BLaER1 treated with 17β-estradiol and CSF1 and Interleukin-3, amounts not matched to agents 10 nM and 100 nM (cell line): ENCODE results near the gene GPSM1.

ENCODE experiments used
- H3K27ac ChIP-seq, 11 experiments: shearing (Covaris generic); formaldehyde crosslinking; 2 replicates each; pipeline ENCODE4 v1.8.1; 2022
- H3K27me3 ChIP-seq, 11 experiments: shearing (Covaris generic); formaldehyde crosslinking; 2 replicates each; pipeline ENCODE4 v1.8.1; 2022
- H3K36me3 ChIP-seq, 11 experiments: shearing (Covaris generic); formaldehyde crosslinking; 2 replicates each; pipeline ENCODE4 v1.8.1; 2022
- H3K4me1 ChIP-seq, 10 experiments: shearing (Covaris generic); formaldehyde crosslinking; 2 replicates each; pipeline ENCODE4 v1.8.1; 2022
- H3K4me2 ChIP-seq, 11 experiments: shearing (Covaris generic); formaldehyde crosslinking; 2 replicates each; pipeline ENCODE4 v1.8.1; 2022
- H3K4me3 ChIP-seq, 10 experiments: shearing (Covaris generic); formaldehyde crosslinking; 2 replicates each; pipeline ENCODE4 v1.8.1; 2022
- H3K9ac ChIP-seq, 11 experiments: shearing (Covaris generic); formaldehyde crosslinking; 2 replicates each; pipeline ENCODE4 v1.8.1; 2022
- H3K9me3 ChIP-seq, 11 experiments: shearing (Covaris generic); formaldehyde crosslinking; replicated peaks in 1 of 11; 2 replicates each; pipeline ENCODE4 v1.8.1; 2022
- H4K20me1 ChIP-seq, 11 experiments: shearing (Covaris generic); formaldehyde crosslinking; 2 replicates each; pipeline ENCODE4 v1.8.1; 2022
- Cebpa-rat ChIP-seq, 11 experiments: shearing (Covaris generic); IDR thresholded peaks; 2 replicates each; pipeline ENCODE4 v1.8.1; 2022

GPSM1 gene

DNA sequence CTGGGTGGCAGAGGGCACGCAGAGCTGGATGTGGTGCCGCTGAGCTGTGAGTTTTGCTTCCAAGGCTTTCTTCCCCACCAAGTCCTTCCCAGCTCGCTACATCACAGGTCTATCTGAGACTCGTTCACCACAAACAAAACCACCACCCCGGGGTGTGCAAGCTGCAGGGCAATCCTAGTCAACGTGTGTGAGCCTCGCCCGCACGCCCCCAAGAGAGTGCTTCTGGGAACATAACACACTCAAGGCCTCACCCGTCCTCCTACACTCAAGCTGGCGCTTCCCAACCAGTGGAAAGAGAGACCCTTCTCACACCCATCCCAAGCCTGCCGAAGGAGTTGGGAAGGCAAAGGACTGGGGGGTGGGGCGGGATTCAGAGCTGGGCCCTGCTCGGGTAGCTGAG lies 62.1 kb downstream of the GPSM1 start:
- H3K9ac ChIP-seq = peak overlapping the region in 5 of 11 experiments; percentile 0 to 21 (median 9); a peak in 4 of 22 replicates
- no peak overlapping the region for H3K4me2 ChIP-seq
- H3K4me1 ChIP-seq = peaks cover 0 to 30% (median 13%) of the 10 kb centered on the region in 10 experiments; a peak in 16 of 20 replicates
- no peaks in the 10 kb centered on the region for H3K27me3 ChIP-seq
- no peak overlapping the region for H3K27ac ChIP-seq
- H3K9me3 ChIP-seq = no peaks in the 10 kb centered on the region
- no peak overlapping the region for H3K4me3 ChIP-seq
- H4K20me1 ChIP-seq = peaks cover 0 to 71% (median 44%) of the 10 kb centered on the region in 11 experiments; a peak in 19 of 22 replicates
- TF ChIP-seq Cebpa-rat (IDR thresholded peaks at IDR 0.05) = no peak
- peaks cover 87 to 100% (median 98%) of the 10 kb centered on the region in 11 experiments for H3K36me3 ChIP-seq

DNA sequence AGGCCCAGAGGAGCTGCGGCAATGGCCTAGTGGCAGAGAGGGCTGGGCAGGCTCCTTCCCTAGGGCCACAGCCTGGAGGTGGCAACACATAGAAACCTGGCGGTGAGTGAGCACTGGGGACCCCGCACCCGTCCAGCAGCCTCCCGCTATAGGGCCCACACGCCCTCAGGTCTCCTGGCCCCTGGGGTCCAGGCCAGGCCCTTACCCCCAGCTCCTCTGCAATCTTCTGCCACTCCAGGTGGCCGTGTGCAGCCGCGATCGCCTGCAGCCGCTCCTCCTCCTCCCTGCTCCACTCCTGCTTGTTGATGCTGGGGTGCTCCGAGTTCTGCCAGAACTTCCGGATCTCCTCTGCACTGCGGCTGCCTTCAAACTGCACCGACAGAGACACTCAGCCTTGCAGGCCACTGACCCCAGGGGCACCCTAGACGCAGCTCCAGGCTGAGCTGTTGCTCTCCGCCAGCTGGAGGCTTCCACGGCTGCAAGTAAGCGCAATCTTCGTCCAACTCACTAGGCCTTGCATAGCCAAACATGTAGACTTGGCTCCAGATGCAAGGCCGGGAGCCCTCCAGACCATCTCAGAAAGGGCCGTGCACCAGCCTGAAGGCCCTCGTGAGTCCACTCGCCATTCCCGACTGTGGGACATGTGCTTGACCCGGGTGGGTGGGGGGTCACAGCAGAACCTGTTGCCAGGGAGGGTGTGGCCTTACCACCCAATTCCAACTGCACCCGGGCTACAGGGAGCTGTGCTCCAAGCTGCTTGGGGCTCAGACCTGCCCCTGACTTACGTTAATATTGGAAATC lies 64.6 kb downstream of the GPSM1 start:
- Histone ChIP-seq H3K9ac (no peak overlapping the region; a peak in 2 of 22 replicates), H3K9me3 (no peaks in the 10 kb centered on the region), H3K36me3 (peaks cover 92 to 100% (median 98%) of the 10 kb centered on the region in 11 experiments), H3K4me3 (no peak overlapping the region), H3K27me3 (no peaks in the 10 kb centered on the region), H3K4me2 (no peak overlapping the region), H3K4me1 (peaks cover 0 to 8% (median 0%) of the 10 kb centered on the region in 10 experiments; a peak in 1 of 20 replicates), H3K27ac (no peak overlapping the region), H4K20me1 (peaks cover 0 to 82% (median 57%) of the 10 kb centered on the region in 11 experiments; a peak in 18 of 22 replicates)
- TF ChIP-seq Cebpa-rat (IDR thresholded peaks at IDR 0.05) = no peak

DNA sequence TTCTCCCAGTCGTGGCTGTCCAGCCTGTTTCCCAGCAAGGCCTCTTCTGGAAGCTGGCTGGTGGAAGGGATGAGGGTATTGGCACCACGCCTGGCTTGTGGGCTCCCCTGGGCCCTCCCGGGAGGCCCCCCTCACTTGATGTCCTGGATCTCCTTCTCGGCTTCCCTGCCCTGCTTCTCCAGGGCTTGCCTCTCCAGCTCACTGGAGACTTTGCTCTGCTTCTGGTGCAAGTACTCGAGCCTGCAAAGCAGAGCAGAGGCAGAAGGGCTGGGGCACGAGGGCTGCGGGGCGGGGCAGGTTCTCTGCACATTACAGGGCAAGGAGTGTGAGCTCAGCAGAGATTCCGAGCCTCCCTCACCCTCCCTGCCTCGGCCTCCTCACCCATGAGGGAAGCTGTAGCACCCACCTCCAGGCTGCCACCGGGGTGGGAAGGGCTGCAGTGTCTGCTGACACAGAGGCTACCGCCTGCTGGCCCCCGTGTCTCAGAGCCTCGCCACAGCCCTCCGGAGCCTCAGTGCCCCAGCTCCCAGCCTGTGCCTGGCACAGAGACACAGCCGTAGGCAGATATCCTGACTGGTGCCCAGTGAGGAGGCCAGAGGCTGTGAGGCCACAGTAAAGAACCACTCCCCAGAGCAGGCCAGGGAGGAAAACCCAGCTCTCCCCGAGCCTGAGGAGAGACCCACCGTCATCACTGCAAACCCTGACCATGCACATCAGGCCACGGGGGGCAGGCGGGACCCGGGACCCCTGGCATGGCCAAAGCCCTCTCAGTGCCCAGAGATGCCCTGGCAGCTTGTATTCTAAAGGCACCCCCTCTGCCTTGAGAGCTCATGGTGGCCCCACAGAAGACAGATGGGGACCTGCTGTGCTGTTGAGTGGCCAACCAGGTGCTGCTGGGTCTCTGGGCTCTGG lies 65.5 kb downstream of the GPSM1 start:
- peaks cover 87 to 97% (median 95%) of the 10 kb centered on the region in 11 experiments for H3K36me3 ChIP-seq
- H3K9ac ChIP-seq = peak overlapping the region in 3 of 11 experiments; percentile 15 to 18 (median 17); a peak in 2 of 22 replicates
- no peaks in the 10 kb centered on the region for H3K9me3 ChIP-seq

DNA sequence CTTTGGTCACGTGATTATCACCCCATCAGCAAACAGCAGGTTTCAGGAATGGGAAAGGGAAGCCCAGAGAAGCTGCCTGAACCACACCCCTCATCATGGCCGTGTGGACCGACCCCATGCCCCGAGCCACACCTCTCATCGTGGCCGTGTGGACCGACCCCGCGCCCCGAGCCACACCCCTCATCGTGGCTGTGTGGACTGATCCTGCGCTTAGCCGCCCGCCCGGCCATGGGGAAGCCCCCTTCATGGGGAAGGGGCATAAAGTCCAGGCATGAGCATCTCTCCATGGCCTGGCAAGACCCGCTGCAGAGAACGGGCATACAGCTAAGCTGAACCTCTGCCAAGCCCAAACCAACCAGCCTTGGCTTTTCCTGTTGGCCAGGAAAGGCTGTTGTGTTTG lies 66.2 kb downstream of the GPSM1 start:
- Histone ChIP-seq H4K20me1 (peaks cover 0 to 85% (median 68%) of the 10 kb centered on the region in 11 experiments; a peak in 20 of 22 replicates), H3K9me3 (no peaks in the 10 kb centered on the region), H3K27me3 (no peaks in the 10 kb centered on the region), H3K36me3 (peaks cover 81 to 97% (median 94%) of the 10 kb centered on the region in 11 experiments), H3K4me2 (no peak overlapping the region), H3K27ac (no peak overlapping the region), H3K4me1 (peaks cover 4 to 16% (median 6%) of the 10 kb centered on the region in 10 experiments), H3K4me3 (no peak overlapping the region), H3K9ac (0 out of 22 replicates have a peak overlapping the region, but pooled peaks of 1 of the 11 experiments have one; percentile 18)
- no peak for TF ChIP-seq Cebpa-rat (IDR thresholded peaks at IDR 0.05)

More for the DNA sequence above, 65.5 kb downstream of the GPSM1 start:
- Histone ChIP-seq H3K4me1 (peaks cover 0 to 9% (median 0%) of the 10 kb centered on the region in 10 experiments; a peak in 2 of 20 replicates), H3K27me3 (no peaks in the 10 kb centered on the region), H3K4me3 (no peak overlapping the region), H3K27ac (no peak overlapping the region), H4K20me1 (peaks cover 0 to 80% (median 61%) of the 10 kb centered on the region in 11 experiments; a peak in 18 of 22 replicates), H3K4me2 (no peak overlapping the region)
- no peak for TF ChIP-seq Cebpa-rat (IDR thresholded peaks at IDR 0.05)

DNA sequence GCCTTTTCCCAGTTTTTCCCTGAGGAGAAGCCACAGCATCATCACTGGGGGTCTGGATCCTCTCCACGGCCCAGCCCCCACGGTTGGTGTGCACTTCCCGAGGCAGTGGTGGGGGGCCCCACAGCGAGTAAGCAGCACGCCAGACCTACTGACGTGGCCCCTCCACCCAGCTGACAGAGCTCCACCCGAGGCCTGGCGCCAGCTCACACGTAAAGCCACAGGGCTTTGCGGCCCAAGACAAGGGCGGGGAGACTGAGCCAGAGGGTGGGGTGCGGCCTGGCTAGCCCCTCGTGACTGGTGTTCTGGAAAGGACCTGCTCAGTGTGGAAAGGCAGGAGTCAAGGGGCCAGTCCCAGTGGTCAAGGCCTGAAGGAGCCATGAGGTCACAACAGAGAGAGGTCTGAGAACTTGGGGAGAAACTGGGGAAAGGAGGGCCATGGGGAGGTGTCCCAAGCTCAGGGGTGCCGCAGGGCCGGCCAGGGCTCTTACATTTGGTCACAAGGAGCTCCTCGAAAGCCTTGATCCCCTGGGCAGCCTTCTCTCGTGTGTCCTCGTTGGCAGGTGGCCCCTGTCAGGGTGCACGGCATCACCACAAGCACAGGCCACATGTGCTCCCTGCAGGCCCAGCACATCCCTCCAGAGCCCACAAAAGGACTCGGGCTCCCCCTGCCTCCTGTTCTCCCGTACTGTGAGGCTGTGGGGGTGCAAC lies 67.1 kb downstream of the GPSM1 start:
- H4K20me1 ChIP-seq = peaks cover 0 to 85% (median 72%) of the 10 kb centered on the region in 11 experiments; a peak in 20 of 22 replicates
- H3K4me1 ChIP-seq = peaks cover 11 to 21% (median 13%) of the 10 kb centered on the region in 10 experiments
- H3K27me3 ChIP-seq = no peaks in the 10 kb centered on the region
- no peaks in the 10 kb centered on the region for H3K9me3 ChIP-seq
- H3K4me3 ChIP-seq = no peak overlapping the region
- no peak overlapping the region for H3K27ac ChIP-seq
- H3K36me3 ChIP-seq = peaks cover 72 to 92% (median 87%) of the 10 kb centered on the region in 11 experiments
- no peak overlapping the region for H3K4me2 ChIP-seq
- no peak for TF ChIP-seq Cebpa-rat (IDR thresholded peaks at IDR 0.05)
- peak overlapping the region in 1 of 11 experiments; percentile 8; a peak in 2 of 22 replicates for H3K9ac ChIP-seq

DNA sequence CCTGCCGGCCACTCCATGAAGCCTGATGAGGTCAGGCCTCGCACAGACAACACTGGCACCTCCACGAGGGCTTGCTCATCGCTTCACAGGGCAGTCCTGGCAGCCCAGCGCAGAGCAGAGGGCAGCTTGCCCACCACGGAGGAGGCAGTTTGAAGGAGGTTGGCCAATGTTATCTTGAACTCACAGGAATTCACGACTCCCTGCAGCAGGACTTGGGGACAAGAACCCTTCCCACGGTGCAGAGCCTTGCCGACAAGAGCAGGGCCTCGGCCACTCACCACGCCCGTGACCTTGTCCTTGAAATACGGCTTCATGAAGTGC lies 67.6 kb downstream of the GPSM1 start:
- Histone ChIP-seq H3K4me2 (no peak overlapping the region), H3K27ac (no peak overlapping the region), H3K4me3 (no peak overlapping the region), H3K27me3 (no peaks in the 10 kb centered on the region), H3K4me1 (peaks cover 11 to 16% (median 13%) of the 10 kb centered on the region in 10 experiments), H3K9me3 (no peaks in the 10 kb centered on the region), H3K9ac (peak overlapping the region in 1 of 11 experiments; percentile 8; a peak in 2 of 22 replicates), H4K20me1 (peaks cover 0 to 85% (median 72%) of the 10 kb centered on the region in 11 experiments; a peak in 20 of 22 replicates), H3K36me3 (peaks cover 66 to 87% (median 82%) of the 10 kb centered on the region in 11 experiments)
- TF ChIP-seq Cebpa-rat (IDR thresholded peaks at IDR 0.05) = no peak

DNA sequence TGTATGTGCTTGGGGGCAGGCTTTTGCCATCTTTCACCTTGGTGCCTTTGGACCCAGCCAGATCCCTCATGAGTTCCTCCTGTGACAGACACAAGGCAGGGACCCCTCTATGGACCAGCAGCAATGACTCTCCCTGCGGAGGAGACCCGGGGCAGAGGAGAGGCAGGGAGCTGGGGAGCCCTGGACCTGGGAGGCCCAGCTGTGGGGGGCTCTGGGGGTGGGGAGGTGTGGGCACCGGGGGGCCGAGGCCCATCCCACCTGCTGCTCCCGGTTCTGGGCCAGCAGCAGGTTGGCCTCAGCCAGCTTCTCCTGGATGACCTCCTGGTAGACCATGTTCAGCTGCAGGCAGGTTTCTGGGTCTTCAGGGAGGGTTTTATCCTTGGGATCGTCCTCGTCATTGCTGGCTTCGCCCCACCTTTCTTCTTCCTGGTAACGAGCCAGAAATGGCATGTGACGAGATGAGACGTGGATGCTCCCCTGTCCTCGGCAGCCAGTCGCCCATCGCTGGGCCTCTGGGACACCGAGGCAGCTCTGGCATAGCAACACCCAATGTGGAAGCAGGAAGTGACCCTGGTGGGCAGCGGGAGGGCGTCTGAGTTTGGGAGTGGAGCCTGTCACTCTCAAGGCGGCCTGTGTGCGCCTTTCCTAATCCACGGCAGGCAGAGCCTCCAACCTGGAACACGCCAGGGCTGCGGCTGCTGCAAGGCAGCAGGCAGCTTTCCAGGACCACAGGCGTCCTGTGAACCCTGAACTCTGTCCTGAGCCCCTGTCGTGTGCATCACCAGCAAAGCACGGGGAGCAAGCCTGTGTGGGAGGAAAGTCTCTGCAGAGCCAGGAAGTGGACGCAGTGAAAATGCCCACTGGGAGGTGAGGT lies 68.2 kb downstream of the GPSM1 start:
- H3K4me2 ChIP-seq = no peak overlapping the region
- H3K9me3 ChIP-seq = no peaks in the 10 kb centered on the region
- TF ChIP-seq Cebpa-rat (IDR thresholded peaks at IDR 0.05) = no peak
- H3K4me3 ChIP-seq = no peak overlapping the region
- H3K9ac ChIP-seq = no peak overlapping the region
- no peak overlapping the region for H3K27ac ChIP-seq
- peaks cover 0 to 84% (median 71%) of the 10 kb centered on the region in 11 experiments; a peak in 20 of 22 replicates for H4K20me1 ChIP-seq
- peaks cover 11 to 20% (median 17%) of the 10 kb centered on the region in 10 experiments for H3K4me1 ChIP-seq
- peaks cover 65 to 81% (median 79%) of the 10 kb centered on the region in 11 experiments for H3K36me3 ChIP-seq
- H3K27me3 ChIP-seq = no peaks in the 10 kb centered on the region
